ENCODE results near the gene CPLX3. TPM values are rescaled to one million over a fixed set of nuclear protein-coding genes. Genes with fewer than 3 reads are reported as not detected.
A peak's percentile ranks its signal among the peaks of the same experiment; 100 is the strongest.

The CPLX3 gene
- total and polyA plus RNA-seq, 8 donors = 0.14 TPM; not detected in 7

GRCh38 chr15:74838746-74839525 is 12.5 kb downstream of the CPLX3 start:
- no peak overlapping the region for H3K4me3 ChIP-seq
- TF ChIP-seq, protein P1, sequence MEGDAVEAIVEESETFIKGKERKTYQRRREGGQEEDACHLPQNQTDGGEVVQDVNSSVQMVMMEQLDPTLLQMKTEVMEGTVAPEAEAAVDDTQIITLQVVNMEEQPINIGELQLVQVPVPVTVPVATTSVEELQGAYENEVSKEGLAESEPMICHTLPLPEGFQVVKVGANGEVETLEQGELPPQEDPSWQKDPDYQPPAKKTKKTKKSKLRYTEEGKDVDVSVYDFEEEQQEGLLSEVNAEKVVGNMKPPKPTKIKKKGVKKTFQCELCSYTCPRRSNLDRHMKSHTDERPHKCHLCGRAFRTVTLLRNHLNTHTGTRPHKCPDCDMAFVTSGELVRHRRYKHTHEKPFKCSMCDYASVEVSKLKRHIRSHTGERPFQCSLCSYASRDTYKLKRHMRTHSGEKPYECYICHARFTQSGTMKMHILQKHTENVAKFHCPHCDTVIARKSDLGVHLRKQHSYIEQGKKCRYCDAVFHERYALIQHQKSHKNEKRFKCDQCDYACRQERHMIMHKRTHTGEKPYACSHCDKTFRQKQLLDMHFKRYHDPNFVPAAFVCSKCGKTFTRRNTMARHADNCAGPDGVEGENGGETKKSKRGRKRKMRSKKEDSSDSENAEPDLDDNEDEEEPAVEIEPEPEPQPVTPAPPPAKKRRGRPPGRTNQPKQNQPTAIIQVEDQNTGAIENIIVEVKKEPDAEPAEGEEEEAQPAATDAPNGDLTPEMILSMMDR (IDR thresholded peaks at IDR 0.05) = no peak
- DNase-seq = no peak
- H3K4me1 ChIP-seq = peaks cover 16 to 27% of the 10 kb centered on the region in 2 donors
- H3K27me3 ChIP-seq = no peaks in the 10 kb centered on the region
- intact Hi-C loops (cut with DNase I) = no loop called here
- peaks cover 0 to 49% of the 10 kb centered on the region in 2 donors for H3K36me3 ChIP-seq
- no peak for ATAC-seq
- no peak overlapping the region for H3K27ac ChIP-seq
- H3K9me3 ChIP-seq = no peaks in the 10 kb centered on the region

- DNase-seq = no peak
- Histone ChIP-seq H3K4me3 (no peak overlapping the region), H3K4me1 (peaks cover 17 to 30% of the 10 kb centered on the region in 2 donors), H3K9me3 (no peaks in the 10 kb centered on the region), H3K27me3 (no peaks in the 10 kb centered on the region), H3K36me3 (peaks cover 0 to 57% of the 10 kb centered on the region in 2 donors), H3K27ac (no peak overlapping the region)
- no peak for ATAC-seq
- TF ChIP-seq, protein P1 (IDR thresholded peaks at IDR 0.05) = no peak
- intact Hi-C loops (cut with DNase I) = no loop called here
Observed at GRCh38 chr15:74839526-74840395, 13.3 kb downstream of the CPLX3 start.

GRCh38 chr15:74840851-74841775 is 14.7 kb downstream of the CPLX3 start:
- intact Hi-C loops (cut with DNase I) = no loop called here
- H3K36me3 ChIP-seq = peaks cover 0 to 63% of the 10 kb centered on the region in 2 donors
- no peak overlapping the region for H3K4me3 ChIP-seq

GRCh38 chr15:74841891-74842373 is 15.5 kb downstream of the CPLX3 start:
- Histone ChIP-seq H3K36me3 (peaks cover 0 to 63% of the 10 kb centered on the region in 2 donors), H3K27ac (no peak overlapping the region), H3K9me3 (no peaks in the 10 kb centered on the region), H3K4me3 (peak overlapping the region; percentile 80 to 89), H3K27me3 (no peaks in the 10 kb centered on the region), H3K4me1 (peaks cover 17 to 30% of the 10 kb centered on the region in 2 donors)
- intact Hi-C loops (cut with DNase I) = no loop called here
- TF ChIP-seq, protein P1 (IDR thresholded peaks at IDR 0.05) = no peak
- DNase-seq = no peak
- ATAC-seq = no peak

More at GRCh38 chr15:74840851-74841775, 14.7 kb downstream of the CPLX3 start:
- ATAC-seq = no peak
- no peak for DNase-seq
- Histone ChIP-seq H3K27me3 (no peaks in the 10 kb centered on the region), H3K4me1 (peaks cover 17 to 30% of the 10 kb centered on the region in 2 donors), H3K9me3 (no peaks in the 10 kb centered on the region), H3K27ac (no peak overlapping the region)
- TF ChIP-seq, protein P1 (IDR thresholded peaks at IDR 0.05) = no peak
